ENCODE results near the gene SLC4A4. TPM values are rescaled to one million over a fixed set of nuclear protein-coding genes. Genes with fewer than 3 reads are reported as not detected.

Gene SLC4A4
- under 0.01 and 0.19 TPM in 2 replicates for total RNA-seq

GRCh38 chr4:71338846-71339593 is at the start of gene SLC4A4:
Gene SLC4A4 (plus strand): TSS chr4:71339020.

All from vein endothelial cell (primary cell).